Sigmoid colon (tissue), 3 donors: ENCODE measurements around the gene CIDEB.
"Not testable (repeated sequence)": the region's sequence is repeated elsewhere in the genome, so short reads cannot be mapped to it uniquely, and the experiment has no call there.

Experiments
- CTCF ChIP-seq, 4 experiments: fragments of 450-650 bp in 3 of 4; fragments of 200-600 bp in 1 of 4; IDR thresholded peaks; one replicate each; pipeline ENCODE4 v1.5.1; 2016 to 2019; ENCODE audit warnings: antibody characterized with exemption in 4 of 4, mild to moderate bottlenecking in 3 of 4, moderate library complexity in 2 of 4
- POLR2A ChIP-seq, 2 donors: fragments of 450-650 bp; IDR thresholded peaks; one replicate each; pipeline ENCODE4 v1.6.1; 2016; ENCODE audit warnings: antibody characterized with exemption in 2 of 2, mild to moderate bottlenecking in 2 of 2, moderate library complexity in 2 of 2

- not testable (repeated sequence) for TF ChIP-seq CTCF, POLR2A (IDR thresholded peaks at IDR 0.05)
Measured at GRCh38 chr14:24354482-24354825, 46.7 kb upstream of the CIDEB start.
